Heart left ventricle (tissue), 13 donors: ENCODE data around the gene RAB5A.

Experiments
- CTCF ChIP-seq, 12 donors: fragments of 200-600 bp; sonication (generic) in 4 of 12; IDR thresholded peaks; one replicate each; pipeline versions ENCODE4 v1.5.0 to v1.8.0; 2018 to 2022; ENCODE audit warnings: antibody characterized with exemption in 12 of 12, mild to moderate bottlenecking in 5 of 12
- POLR2A ChIP-seq, 2 donors: fragments of 450-650 bp; IDR thresholded peaks; one replicate each; pipeline ENCODE4 v1.6.1; 2017; ENCODE audit warnings: antibody characterized with exemption in 2 of 2, mild to moderate bottlenecking in 2 of 2, moderate library complexity in 2 of 2
- donor health status: ischemic (EF 13 %, LVEDD 7.1; RV severe dilation, severe dysfunction).
- donor health status: DM: no; HTN: yes; CAD: no.
- donor health status: DM: no; HTN: no; CAD: no.
- donor health status: ischemic (EF 25% LVEDD 6.9; RV normal size, moderate dysfunction).
- donor health status: ischemic (EF 25% LVEDD 5.7; RV mildly dilated, moderate dysfunction).
- donor health status: ischemic (EF 35%, LVEDD 5.7; RV mildly dilated, moderate dysfunction).
- donor health status: nonischemic (EF 11% LVEDD 7.7; RV severe dilation, severe dysfunction).
- donor health status: DM: yes; HTN: yes; CAD: no.
- donor health status: PGD.
- donor health status: ischemic (EF 29% LVEDD 5.4; RV normal size, mild dysfunction).
- donor health status: nonischemic (EF 23%, LVEDD 6.1; RV moderate dilation, normal function).

- no peak for TF ChIP-seq CTCF (IDR thresholded peaks at IDR 0.05)
- no peak for TF ChIP-seq POLR2A (IDR thresholded peaks at IDR 0.05)
These were observed 15.1 kb downstream of the RAB5A start for GRCh38 chr3:19961960-19962359.
